AG09309 (cell line): ENCODE data around the gene LHX2.

Experiments
- DNase-seq: peaks from one replicate; pipeline ENCODE4 v3.0.0-alpha.2; 2010; ENCODE audit warnings: low read depth
- H3K4me3 ChIP-seq: 2 replicates; pipeline ENCODE4 v1.5.1; 2011; ENCODE audit warnings: mild to moderate bottlenecking, low read depth, low read length, moderate library complexity; ENCODE audit not compliant: control insufficient read depth
- CTCF ChIP-seq: IDR thresholded peaks from 2 replicates; pipeline ENCODE4 v1.5.1; 2011; ENCODE audit warnings: mild to moderate bottlenecking, low read depth, low read length, inconsistent platforms; ENCODE audit not compliant: insufficient read depth, control insufficient read depth; ENCODE audit errors: missing control alignments

Gene LHX2

GRCh38 chr9:124033967-124034366, 22.4 kb downstream of the LHX2 start:
- no peak for TF ChIP-seq CTCF
- no peak for DNase-seq
- H3K4me3 ChIP-seq = no peak overlapping the region

GRCh38 chr9:124035001-124035650, 23.6 kb downstream of the LHX2 start:
- TF ChIP-seq CTCF = no peak
- H3K4me3 ChIP-seq = no peak overlapping the region
- no peak for DNase-seq

- no peak for DNase-seq
- no peak overlapping the region for H3K4me3 ChIP-seq
- TF ChIP-seq CTCF = no peak
These were observed 25.0 kb downstream of the LHX2 start for GRCh38 chr9:124036578-124036977.

- no peak overlapping the region for H3K4me3 ChIP-seq
- TF ChIP-seq CTCF = peak; percentile 35
- no peak for DNase-seq
These were observed 26.2 kb downstream of the LHX2 start for GRCh38 chr9:124037790-124038189.

- no peak overlapping the region for H3K4me3 ChIP-seq
- TF ChIP-seq CTCF = no peak
- no peak for DNase-seq
These were observed 26.7 kb downstream of the LHX2 start for GRCh38 chr9:124038239-124038638.

GRCh38 chr9:124038790-124039633, 27.4 kb downstream of the LHX2 start:
- DNase-seq = no peak
- peak; percentile 9 for TF ChIP-seq CTCF
- no peak overlapping the region for H3K4me3 ChIP-seq
